ENCODE results near the gene CCDC142.

DNA sequence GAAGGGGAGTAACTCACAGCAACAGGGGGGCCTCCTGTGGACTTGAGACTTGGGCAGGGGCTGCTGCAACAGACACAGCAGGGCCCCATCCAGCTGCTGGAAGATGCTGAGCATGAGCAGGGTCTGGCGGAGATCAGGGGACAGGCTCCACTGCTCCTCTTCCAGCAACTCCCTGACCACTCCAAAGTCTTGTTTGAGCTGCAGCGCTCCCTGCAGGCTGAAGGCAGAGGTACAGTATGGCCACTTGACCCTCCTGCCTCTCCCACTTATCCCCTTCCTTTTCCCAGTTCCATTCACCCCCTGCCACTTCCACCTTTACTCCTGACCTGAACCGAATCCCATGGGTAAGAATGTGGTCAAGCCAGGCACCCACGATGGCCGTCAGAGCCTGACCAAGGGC, 7.9 kb downstream of the CCDC142 start:
- TF ChIP-seq, protein P1, sequence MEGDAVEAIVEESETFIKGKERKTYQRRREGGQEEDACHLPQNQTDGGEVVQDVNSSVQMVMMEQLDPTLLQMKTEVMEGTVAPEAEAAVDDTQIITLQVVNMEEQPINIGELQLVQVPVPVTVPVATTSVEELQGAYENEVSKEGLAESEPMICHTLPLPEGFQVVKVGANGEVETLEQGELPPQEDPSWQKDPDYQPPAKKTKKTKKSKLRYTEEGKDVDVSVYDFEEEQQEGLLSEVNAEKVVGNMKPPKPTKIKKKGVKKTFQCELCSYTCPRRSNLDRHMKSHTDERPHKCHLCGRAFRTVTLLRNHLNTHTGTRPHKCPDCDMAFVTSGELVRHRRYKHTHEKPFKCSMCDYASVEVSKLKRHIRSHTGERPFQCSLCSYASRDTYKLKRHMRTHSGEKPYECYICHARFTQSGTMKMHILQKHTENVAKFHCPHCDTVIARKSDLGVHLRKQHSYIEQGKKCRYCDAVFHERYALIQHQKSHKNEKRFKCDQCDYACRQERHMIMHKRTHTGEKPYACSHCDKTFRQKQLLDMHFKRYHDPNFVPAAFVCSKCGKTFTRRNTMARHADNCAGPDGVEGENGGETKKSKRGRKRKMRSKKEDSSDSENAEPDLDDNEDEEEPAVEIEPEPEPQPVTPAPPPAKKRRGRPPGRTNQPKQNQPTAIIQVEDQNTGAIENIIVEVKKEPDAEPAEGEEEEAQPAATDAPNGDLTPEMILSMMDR (IDR thresholded peaks at IDR 0.05) = no peak
- no peak for TF ChIP-seq POLR2A (IDR thresholded peaks at IDR 0.05)

Data from uterus (tissue), 2 donors.